ENCODE measurements around the gene STAB1. TPM values are rescaled to one million over a fixed set of nuclear protein-coding genes. Genes with fewer than 3 reads are reported as not detected.

Gene STAB1
- total and polyA plus RNA-seq, 2 of the 13 experiments (the other 11 are each of a cell fraction or from before 2014, with no cell fraction given) = 0.09 to 0.34 TPM

DNA sequence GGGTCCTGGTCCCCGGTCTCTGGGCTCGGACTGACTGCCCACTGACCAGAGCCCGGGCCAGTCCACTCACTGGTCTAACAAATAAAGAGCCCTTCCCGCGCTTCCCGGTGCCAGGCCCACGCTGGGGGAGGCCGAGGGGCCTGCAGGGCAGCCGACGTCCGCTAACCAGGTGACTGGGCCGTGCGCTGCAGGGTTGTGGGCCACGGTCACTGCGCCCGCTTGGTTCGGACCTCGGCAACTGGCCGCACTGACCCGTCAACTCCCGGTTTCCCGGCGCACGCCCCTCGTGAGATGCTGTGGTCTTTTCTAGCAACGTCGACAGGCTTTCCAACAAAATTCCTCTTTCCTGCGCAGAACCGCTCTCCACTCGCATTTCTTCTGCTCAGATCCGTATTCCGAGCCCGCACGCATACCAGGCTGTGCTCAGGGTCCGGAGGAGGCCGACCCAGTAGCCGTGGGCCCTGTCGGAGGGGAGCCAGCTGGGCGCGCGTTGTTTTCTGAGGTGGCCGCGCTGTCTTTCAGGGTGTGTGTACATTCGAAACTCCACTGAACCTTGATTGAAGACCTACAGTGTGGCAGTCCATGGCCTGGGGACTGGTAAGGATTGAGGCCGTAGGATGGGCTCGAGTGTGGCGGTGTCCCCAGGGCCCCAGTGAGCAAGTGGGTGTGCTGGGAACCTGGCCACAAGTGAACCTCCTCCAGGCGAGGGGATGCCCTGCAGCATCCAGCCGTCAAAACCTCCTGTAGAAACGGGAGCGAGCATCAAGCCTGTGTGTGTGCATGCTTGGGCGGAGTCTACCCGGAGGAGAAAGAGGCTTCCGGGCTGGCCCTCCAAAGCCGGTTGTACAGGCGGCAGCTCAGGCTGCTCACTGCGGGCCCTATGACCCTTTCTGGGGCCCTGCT lies 39.4 kb downstream of the STAB1 start (continued):
- TF ChIP-seq, protein P1, sequence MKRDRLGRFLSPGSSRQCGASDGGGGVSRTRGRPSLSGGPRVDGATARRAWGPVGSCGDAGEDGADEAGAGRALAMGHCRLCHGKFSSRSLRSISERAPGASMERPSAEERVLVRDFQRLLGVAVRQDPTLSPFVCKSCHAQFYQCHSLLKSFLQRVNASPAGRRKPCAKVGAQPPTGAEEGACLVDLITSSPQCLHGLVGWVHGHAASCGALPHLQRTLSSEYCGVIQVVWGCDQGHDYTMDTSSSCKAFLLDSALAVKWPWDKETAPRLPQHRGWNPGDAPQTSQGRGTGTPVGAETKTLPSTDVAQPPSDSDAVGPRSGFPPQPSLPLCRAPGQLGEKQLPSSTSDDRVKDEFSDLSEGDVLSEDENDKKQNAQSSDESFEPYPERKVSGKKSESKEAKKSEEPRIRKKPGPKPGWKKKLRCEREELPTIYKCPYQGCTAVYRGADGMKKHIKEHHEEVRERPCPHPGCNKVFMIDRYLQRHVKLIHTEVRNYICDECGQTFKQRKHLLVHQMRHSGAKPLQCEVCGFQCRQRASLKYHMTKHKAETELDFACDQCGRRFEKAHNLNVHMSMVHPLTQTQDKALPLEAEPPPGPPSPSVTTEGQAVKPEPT (CRISPR knock-in tag; IDR thresholded peaks at IDR 0.05; ENCODE audit: low read depth) = no peak; the same call in 1 of the 2 replicates
- TF ChIP-seq ZNF232 (CRISPR knock-in tag; IDR thresholded peaks at IDR 0.05; ENCODE audit: borderline replicate concordance) = peak; percentile 52
- peak; percentile 84 for TF ChIP-seq ZNF44 (CRISPR knock-in tag; IDR thresholded peaks at IDR 0.05)
- no peak for TF ChIP-seq ATRX (CRISPR knock-in tag; IDR thresholded peaks at IDR 0.05; ENCODE audit: borderline replicate concordance)
- no peak for TF ChIP-seq GATAD2A (CRISPR knock-in tag; IDR thresholded peaks at IDR 0.05)
- TF ChIP-seq, protein P2, sequence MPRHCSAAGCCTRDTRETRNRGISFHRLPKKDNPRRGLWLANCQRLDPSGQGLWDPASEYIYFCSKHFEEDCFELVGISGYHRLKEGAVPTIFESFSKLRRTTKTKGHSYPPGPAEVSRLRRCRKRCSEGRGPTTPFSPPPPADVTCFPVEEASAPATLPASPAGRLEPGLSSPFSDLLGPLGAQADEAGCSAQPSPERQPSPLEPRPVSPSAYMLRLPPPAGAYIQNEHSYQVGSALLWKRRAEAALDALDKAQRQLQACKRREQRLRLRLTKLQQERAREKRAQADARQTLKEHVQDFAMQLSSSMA (CRISPR knock-in tag; IDR thresholded peaks at IDR 0.05) = no peak
- TF ChIP-seq RFXANK (CRISPR knock-in tag; IDR thresholded peaks at IDR 0.05) = no peak
- no peak for TF ChIP-seq RBM39 (IDR thresholded peaks at IDR 0.05; ENCODE audit: low read depth, low read length, poor library complexity, severe bottlenecking)
- TF ChIP-seq CAMTA2 (CRISPR knock-in tag; IDR thresholded peaks at IDR 0.05; ENCODE audit: borderline replicate concordance) = no peak
- no peak; the same call in 1 of the 2 replicates for TF ChIP-seq NFYB (CRISPR knock-in tag; IDR thresholded peaks at IDR 0.05)
- TF ChIP-seq, protein P3, sequence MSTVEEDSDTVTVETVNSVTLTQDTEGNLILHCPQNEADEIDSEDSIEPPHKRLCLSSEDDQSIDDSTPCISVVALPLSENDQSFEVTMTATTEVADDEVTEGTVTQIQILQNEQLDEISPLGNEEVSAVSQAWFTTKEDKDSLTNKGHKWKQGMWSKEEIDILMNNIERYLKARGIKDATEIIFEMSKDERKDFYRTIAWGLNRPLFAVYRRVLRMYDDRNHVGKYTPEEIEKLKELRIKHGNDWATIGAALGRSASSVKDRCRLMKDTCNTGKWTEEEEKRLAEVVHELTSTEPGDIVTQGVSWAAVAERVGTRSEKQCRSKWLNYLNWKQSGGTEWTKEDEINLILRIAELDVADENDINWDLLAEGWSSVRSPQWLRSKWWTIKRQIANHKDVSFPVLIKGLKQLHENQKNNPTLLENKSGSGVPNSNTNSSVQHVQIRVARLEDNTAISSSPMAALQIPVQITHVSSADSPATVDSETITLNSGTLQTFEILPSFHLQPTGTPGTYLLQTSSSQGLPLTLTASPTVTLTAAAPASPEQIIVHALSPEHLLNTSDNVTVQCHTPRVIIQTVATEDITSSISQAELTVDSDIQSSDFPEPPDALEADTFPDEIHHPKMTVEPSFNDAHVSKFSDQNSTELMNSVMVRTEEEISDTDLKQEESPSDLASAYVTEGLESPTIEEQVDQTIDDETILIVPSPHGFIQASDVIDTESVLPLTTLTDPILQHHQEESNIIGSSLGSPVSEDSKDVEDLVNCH (CRISPR knock-in tag; IDR thresholded peaks at IDR 0.05) = no peak
- TF ChIP-seq ZNF709 (CRISPR knock-in tag; IDR thresholded peaks at IDR 0.05) = no peak
- TF ChIP-seq NFE2L1 (CRISPR knock-in tag; IDR thresholded peaks at IDR 0.05; ENCODE audit: borderline replicate concordance) = no peak
- no peak for TF ChIP-seq ZNF460 (CRISPR knock-in tag; IDR thresholded peaks at IDR 0.05; ENCODE audit: borderline replicate concordance)
- no peak for TF ChIP-seq KLF15 (CRISPR knock-in tag; IDR thresholded peaks at IDR 0.05; ENCODE audit: borderline replicate concordance)
- TF ChIP-seq ZSCAN22 (CRISPR knock-in tag; IDR thresholded peaks at IDR 0.05) = 0 out of 2 replicates have a peak, but pooled peaks have one; percentile 48
- TF ChIP-seq TEAD2 (CRISPR knock-in tag; IDR thresholded peaks at IDR 0.05) = no peak
- TF ChIP-seq ZFP36 (IDR thresholded peaks at IDR 0.05; ENCODE audit: borderline replicate concordance, low read depth, low read length, partially characterized antibody) = no peak
- TF ChIP-seq GFI1 (CRISPR knock-in tag; IDR thresholded peaks at IDR 0.05; ENCODE audit: borderline replicate concordance) = no peak
- TF ChIP-seq ARNT2 (CRISPR knock-in tag; IDR thresholded peaks at IDR 0.05; ENCODE audit: low read depth) = no peak
- 0 out of 2 replicates have a peak, but pooled peaks have one; percentile 26 for TF ChIP-seq KAT7 (CRISPR knock-in tag; IDR thresholded peaks at IDR 0.05; ENCODE audit: borderline replicate concordance)
- TF ChIP-seq ZNF652 (CRISPR knock-in tag; IDR thresholded peaks at IDR 0.05; ENCODE audit: borderline replicate concordance, low read depth) = no peak
- TF ChIP-seq KMT2A (CRISPR knock-in tag; IDR thresholded peaks at IDR 0.05) = no peak
- no peak for TF ChIP-seq IRF2 (CRISPR knock-in tag; IDR thresholded peaks at IDR 0.05)
- no peak for TF ChIP-seq FOXP1 (IDR thresholded peaks at IDR 0.05)
- TF ChIP-seq FOXP1 (CRISPR knock-in tag; IDR thresholded peaks at IDR 0.05) = no peak

Measured in HepG2 (cell line).